ENCODE results near the gene ANKRD6.
A peak's percentile ranks its signal among the peaks of the same experiment; 100 is the strongest.
"Not testable (repeated sequence)": the region's sequence is repeated elsewhere in the genome, so short reads cannot be mapped to it uniquely, and the experiment has no call there.

Gene ANKRD6

GRCh38 chr6:89613790-89614189 is 180.8 kb downstream of the ANKRD6 start:
- DNase-seq, result no peak

- DNase-seq, result no peak
These were observed 182.9 kb downstream of the ANKRD6 start for GRCh38 chr6:89615882-89616281.

- DNase-seq, result no peak
These were observed 183.6 kb downstream of the ANKRD6 start for GRCh38 chr6:89616531-89616930.

GRCh38 chr6:89618026-89618425 is 185.1 kb downstream of the ANKRD6 start:
- DNase-seq, result no peak

GRCh38 chr6:89619567-89619966 is 186.6 kb downstream of the ANKRD6 start:
- DNase-seq, result no peak

- no peak for DNase-seq
These were observed 190.8 kb downstream of the ANKRD6 start for GRCh38 chr6:89623749-89624148.

GRCh38 chr6:89630488-89630887 is 197.5 kb downstream of the ANKRD6 start:
- no peak for DNase-seq

GRCh38 chr6:89636412-89636811 is 203.5 kb downstream of the ANKRD6 start:
- not testable (repeated sequence) for DNase-seq

GRCh38 chr6:89637960-89638319 is 205.0 kb downstream of the ANKRD6 start:
- DNase-seq, result no peak

- DNase-seq, result peak; percentile 84 to 90 (median 86)
These were observed 205.6 kb downstream of the ANKRD6 start, which contains the start of gene LYRM2 for GRCh38 chr6:89638320-89639195. Gene LYRM2, minus strand, starts transcription at chr6:89638747. Its CDS starts 31 bp downstream, at chr6:89638716.

GRCh38 chr6:89640804-89641203 is 207.9 kb downstream of the ANKRD6 start:
- DNase-seq, result no peak

- not testable (repeated sequence) for DNase-seq
These were observed 208.6 kb downstream of the ANKRD6 start for GRCh38 chr6:89641581-89641980.

- no peak for DNase-seq
These were observed 210.0 kb downstream of the ANKRD6 start for GRCh38 chr6:89642956-89643355.

GRCh38 chr6:89643406-89643805 is 210.5 kb downstream of the ANKRD6 start:
- DNase-seq, result no peak

- no peak for DNase-seq
These were observed 211.9 kb downstream of the ANKRD6 start for GRCh38 chr6:89644864-89645263.

GRCh38 chr6:89649682-89650081 is 216.7 kb downstream of the ANKRD6 start:
- DNase-seq, result no peak

- DNase-seq, result no peak
These were observed 217.6 kb downstream of the ANKRD6 start for GRCh38 chr6:89650579-89650978.

GRCh38 chr6:89655122-89655521 is 222.2 kb downstream of the ANKRD6 start:
- DNase-seq, result no peak

GRCh38 chr6:89657445-89658158 is 224.7 kb downstream of the ANKRD6 start:
- no peak for DNase-seq

- no peak for DNase-seq
These were observed 228.0 kb downstream of the ANKRD6 start for GRCh38 chr6:89660981-89661380.

GRCh38 chr6:89661559-89661958 is 228.6 kb downstream of the ANKRD6 start:
- DNase-seq, result no peak

GRCh38 chr6:89662659-89663223 is 229.8 kb downstream of the ANKRD6 start:
- no peak for DNase-seq

GRCh38 chr6:89667872-89668556 is 235.1 kb downstream of the ANKRD6 start:
- no peak for DNase-seq

All from activated CD4-positive, CD25-positive, alpha-beta regulatory T cell (primary cell).